HG03066 (cell line): ENCODE results near the gene EYS.

Experiments used
- ATAC-seq: cut with Tn5 transposase; IDR thresholded peaks from one replicate; pipeline ENCODE4 v1.9.1; 2021; ENCODE audit warnings: low read depth; ENCODE audit not compliant: unreplicated experiment

Gene EYS

GRCh38 chr6:64895945-64896344 lies 811.1 kb downstream of the EYS start:
- no peak for ATAC-seq

DNA sequence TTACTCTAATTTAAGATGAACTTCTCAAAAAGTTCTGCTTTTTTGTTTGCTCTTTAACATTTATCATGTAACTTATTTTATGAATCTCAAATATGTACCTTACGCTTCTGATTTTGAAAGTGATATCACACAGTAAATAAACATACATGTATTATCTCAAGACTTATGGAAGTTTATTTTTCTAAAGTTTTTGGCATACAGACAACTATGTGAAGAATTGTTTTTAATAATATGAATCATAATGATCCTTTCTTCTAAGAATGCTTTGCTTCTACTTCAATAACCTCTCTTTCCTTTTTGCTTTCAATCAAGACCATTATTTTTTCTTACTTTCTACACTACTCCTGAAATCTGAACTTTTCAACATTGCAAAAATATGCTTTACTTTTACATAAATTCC lies 816.4 kb downstream of the EYS start:
- no peak for ATAC-seq

GRCh38 chr6:64889144-64889543 lies 817.9 kb downstream of the EYS start:
- ATAC-seq, result no peak

GRCh38 chr6:64874776-64875175 lies 832.2 kb downstream of the EYS start:
- no peak for ATAC-seq

DNA sequence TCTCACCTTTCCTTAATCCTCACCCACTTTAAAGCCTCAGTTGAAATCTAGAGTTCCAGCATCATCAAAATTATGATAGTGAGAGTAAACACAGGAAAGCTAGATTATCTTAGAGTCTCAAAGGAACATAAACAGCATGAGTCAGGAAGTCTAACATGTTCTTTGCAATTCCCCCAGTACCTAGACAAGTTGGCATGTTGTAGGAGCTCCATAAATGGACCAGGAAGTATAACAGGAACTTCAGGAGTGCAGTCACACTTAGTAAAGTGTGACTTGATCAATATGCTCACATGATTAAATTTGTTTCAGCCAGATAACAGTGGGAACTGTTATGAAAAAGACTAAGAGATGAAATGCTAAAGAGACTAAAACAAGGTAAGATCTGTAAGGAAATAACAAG lies 834.4 kb downstream of the EYS start:
- no peak for ATAC-seq

GRCh38 chr6:64861039-64861651 lies 845.9 kb downstream of the EYS start:
- no peak for ATAC-seq

GRCh38 chr6:64860203-64860602 lies 846.8 kb downstream of the EYS start:
- no peak for ATAC-seq

DNA sequence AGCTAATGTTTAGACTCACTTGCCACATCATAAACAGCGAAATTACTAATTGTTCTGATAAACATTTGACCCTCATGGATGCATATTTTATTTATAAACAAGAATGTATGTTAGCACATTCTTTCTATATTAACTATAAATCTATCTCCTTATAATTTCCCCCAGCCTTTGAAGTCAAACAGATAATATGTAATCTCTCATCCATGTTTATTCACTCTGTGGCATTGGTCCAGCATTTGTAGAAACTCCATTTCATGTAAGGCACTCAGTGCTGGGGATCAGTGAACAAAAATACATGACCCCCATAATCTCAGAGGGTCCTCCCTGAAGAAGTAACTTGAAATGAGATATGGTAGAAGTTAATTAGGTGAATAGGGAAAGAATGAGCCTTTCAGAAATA lies 856.9 kb downstream of the EYS start:
- no peak for ATAC-seq

GRCh38 chr6:64848467-64848866 lies 858.6 kb downstream of the EYS start:
- no peak for ATAC-seq

GRCh38 chr6:64847396-64847795 lies 859.6 kb downstream of the EYS start:
- ATAC-seq, result no peak

DNA sequence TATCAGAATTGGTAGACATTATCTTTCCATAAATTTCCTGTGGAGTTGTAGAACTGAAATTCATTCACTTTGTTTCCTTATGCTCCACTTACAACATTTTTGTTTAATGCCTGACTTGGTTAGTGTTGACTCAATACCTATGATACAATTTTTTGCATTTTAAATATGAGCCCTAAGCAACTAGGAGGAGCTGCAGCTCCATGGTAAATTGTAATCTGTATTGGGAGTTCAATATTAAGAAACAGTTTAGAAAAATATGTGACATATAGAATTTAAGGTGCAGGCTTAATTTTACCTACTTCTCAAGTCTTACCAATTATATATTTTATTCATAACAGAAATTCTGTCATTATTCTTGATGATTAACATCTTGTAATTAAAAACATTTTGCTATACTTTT lies 868.3 kb downstream of the EYS start:
- no peak for ATAC-seq

- no peak for ATAC-seq
Observed at GRCh38 chr6:64831680-64832079, 875.3 kb downstream of the EYS start.

GRCh38 chr6:64817525-64817924 lies 889.5 kb downstream of the EYS start:
- ATAC-seq, result no peak

GRCh38 chr6:64815718-64816117 lies 891.3 kb downstream of the EYS start:
- no peak for ATAC-seq

DNA sequence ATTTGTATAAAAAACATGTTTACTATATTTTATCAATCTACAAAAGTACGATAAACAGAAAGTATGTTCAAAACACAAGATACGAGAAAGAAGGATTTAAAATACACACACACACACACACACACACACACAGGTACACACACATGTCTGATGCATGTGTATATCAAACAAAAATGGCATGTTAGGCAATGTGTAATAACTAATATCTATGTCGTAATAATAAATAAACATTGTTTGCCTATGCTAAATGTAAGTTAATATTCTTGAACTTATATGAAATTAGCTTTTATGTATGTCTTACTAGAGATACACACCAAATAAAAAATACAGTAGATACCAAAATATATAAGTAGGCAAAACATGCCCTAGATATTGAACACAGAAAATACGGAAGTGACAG lies 894.9 kb downstream of the EYS start:
- ATAC-seq, result no peak

DNA sequence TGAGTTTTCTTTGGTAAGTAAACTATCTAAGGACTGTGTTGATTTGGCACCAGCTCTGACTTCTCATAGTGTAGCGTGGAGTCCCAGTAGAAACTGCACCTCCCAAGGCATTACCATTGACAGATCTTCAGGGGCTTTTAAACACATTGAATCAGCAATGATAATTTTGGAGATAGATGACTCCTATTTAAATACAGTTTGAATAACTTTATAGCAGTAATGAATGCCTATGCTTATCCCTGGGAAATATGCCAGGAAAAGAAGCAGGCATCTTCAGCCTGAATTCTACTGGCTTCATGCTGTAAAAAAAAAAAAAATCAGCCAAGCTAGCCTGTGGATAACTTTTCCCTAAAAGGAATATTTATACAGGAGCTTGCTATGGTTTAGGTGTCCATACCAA lies 895.9 kb downstream of the EYS start:
- no peak for ATAC-seq

- no peak for ATAC-seq
Observed at GRCh38 chr6:64807785-64808184, 899.2 kb downstream of the EYS start.

GRCh38 chr6:64803470-64804166 lies 903.4 kb downstream of the EYS start:
- no peak for ATAC-seq

GRCh38 chr6:64792534-64792933 lies 914.5 kb downstream of the EYS start:
- no peak for ATAC-seq

DNA sequence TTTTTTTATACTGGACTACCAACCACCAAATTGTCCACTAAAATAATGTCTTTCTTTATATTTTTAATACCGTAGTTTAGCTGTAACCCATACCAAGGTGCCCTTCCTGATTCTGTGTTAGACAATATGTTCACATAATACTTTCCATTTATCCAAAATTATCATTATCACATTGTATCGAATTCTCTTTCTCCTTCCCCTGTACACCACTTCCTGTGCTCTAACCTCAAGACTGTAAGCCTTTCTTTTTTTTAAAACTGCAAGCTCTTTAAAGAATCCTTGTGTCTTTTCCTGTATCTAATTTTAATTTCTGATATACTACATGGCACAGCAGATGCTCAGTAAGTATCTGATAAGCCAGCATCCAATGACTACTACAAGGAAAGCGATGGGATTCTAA lies 917.5 kb downstream of the EYS start:
- ATAC-seq, result no peak

- ATAC-seq, result no peak
Observed at GRCh38 chr6:64786736-64787135, 920.3 kb downstream of the EYS start.

GRCh38 chr6:64782877-64783276 lies 924.1 kb downstream of the EYS start:
- ATAC-seq, result no peak
